ENCODE measurements around the gene EVC2. TPM values are rescaled to one million over a fixed set of nuclear protein-coding genes. Genes with fewer than 3 reads are reported as not detected.

The EVC2 gene
- total and polyA plus RNA-seq, 9 of the 15 experiments (the other 6 are each of a cell fraction or from before 2014, with no cell fraction given): 0.03 to 0.55 (median 0.38) TPM; not detected in 1

DNA sequence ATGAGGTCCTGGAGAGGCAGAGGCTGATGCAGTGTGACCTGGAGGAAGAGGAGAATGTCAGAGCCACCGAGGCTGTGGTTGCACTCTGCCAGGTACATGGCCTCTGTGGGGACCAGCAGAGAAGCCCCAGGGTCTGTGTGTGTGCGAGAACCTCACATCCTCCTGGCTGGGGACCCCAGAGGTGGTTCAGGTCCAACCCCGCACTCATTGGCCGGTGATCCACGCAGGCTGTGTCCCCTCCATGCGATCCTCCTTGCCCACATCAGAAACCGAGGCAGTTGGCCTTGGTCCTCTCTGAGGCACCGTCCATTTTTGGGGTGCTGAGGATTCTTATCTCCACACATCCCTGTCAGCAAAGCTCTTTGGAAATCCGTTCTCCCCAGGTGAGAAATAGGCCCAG, 47.9 kb upstream of the EVC2 start (continued):
- TF ChIP-seq, protein P1, sequence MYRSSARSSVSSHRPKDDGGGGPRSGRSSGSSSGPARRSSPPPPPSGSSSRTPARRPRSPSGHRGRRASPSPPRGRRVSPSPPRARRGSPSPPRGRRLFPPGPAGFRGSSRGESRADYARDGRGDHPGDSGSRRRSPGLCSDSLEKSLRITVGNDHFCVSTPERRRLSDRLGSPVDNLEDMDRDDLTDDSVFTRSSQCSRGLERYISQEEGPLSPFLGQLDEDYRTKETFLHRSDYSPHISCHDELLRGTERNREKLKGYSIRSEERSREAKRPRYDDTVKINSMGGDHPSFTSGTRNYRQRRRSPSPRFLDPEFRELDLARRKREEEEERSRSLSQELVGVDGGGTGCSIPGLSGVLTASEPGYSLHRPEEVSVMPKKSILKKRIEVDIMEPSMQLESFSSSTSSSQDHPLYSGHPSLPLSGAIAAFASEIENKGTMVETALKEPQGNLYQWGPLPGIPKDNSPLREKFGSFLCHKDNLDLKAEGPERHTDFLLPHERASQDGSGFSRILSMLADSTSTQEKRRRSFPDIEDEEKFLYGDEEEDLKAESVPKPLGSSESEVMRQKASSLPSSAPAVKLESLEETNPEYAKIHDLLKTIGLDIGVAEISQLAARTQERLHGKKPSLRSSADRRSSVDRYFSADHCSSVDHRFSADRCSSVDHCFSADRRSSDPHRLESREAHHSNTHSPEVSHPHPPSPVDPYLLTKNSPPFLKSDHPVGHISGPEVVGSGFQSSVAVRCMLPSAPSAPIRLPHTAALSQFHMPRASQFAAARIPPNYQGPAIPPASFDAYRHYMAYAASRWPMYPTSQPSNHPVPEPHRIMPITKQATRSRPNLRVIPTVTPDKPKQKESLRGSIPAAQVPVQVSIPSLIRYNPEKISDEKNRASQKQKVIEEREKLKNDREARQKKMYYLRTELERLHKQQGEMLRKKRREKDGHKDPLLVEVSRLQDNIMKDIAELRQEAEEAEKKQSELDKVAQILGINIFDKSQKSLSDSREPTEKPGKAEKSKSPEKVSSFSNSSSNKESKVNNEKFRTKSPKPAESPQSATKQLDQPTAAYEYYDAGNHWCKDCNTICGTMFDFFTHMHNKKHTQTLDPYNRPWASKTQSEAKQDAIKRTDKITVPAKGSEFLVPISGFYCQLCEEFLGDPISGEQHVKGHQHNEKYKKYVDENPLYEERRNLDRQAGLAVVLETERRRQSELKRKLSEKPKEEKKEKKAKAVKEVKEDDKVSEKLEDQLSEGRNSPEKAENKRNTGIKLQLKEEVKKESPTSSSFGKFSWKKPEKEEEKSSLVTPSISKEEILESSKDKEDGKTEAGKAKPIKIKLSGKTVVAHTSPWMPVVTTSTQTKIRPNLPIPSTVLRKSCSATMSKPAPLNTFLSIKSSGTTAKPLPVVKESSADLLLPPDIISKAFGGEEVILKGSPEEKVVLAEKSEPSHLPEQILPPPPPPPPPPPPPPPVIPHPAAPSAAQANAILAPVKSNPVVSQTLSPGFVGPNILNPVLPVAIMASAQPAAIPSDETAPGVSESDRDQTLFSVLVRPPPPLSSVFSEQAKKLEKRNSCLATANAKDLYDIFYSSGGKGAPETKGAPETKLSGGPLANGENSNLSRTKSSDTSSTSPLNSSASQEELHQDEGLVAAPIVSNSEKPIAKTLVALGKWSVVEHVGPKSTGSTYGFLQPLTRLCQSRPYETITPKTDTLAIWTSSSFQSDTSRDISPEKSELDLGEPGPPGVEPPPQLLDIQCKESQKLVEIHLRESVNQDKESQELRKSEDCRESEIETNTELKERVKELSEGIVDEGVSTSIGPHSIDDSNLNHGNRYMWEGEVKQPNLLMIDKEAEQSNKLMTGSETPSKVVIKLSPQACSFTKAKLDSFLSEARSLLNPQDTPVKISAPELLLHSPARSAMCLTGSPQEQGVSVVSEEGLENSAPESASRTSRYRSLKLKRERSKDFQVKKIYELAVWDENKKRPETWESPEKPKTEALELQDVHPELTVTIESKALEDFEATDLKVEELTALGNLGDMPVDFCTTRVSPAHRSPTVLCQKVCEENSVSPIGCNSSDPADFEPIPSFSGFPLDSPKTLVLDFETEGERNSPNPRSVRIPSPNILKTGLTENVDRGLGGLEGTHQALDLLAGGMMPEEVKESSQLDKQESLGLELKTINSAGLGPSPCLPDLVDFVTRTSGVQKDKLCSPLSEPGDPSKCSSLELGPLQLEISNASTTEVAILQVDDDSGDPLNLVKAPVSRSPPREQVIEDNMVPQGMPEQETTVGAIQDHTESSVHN (IDR thresholded peaks at IDR 0.05; ENCODE audit: borderline replicate concordance in 1 of 2, low read depth in 1 of 2): no peak
- TF ChIP-seq RBM39 (optimal IDR thresholded peaks at IDR 0.05; ENCODE audit: low read depth, low read length) (no peak), RHOXF2B (CRISPR knock-in tag; conservative IDR thresholded peaks at IDR 0.05) (no peak), MEIS2 (IDR thresholded peaks at IDR 0.05; ENCODE audit: partially characterized antibody) (no peak), MCM3 (IDR thresholded peaks at IDR 0.05) (no peak), CCNT2 (IDR thresholded peaks at IDR 0.05; ENCODE audit: borderline replicate concordance, extremely low read depth, insufficient read length, low read depth, low read length) (no peak), ZNF347 (CRISPR knock-in tag; IDR thresholded peaks at IDR 0.05; ENCODE audit: low read depth) (no peak)
- TF ChIP-seq, protein P2, sequence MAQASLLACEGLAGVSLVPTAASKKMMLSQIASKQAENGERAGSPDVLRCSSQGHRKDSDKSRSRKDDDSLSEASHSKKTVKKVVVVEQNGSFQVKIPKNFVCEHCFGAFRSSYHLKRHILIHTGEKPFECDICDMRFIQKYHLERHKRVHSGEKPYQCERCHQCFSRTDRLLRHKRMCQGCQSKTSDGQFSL (CRISPR knock-in tag; IDR thresholded peaks at IDR 0.05): no peak
- TF ChIP-seq, protein P2 (tag; IDR thresholded peaks at IDR 0.05): no peak
